Gastrocnemius medialis (tissue), 4 donors: ENCODE measurements around the gene METTL8. TPM values are rescaled to one million over a fixed set of nuclear protein-coding genes. Genes with fewer than 3 reads are reported as not detected.

Source experiments
- ATAC-seq, 2 donors: fragments of 150-250 bp; one replicate each; pipeline ENCODE4 v1.9.1; 2016
- DNase-seq, 2 donors: peaks; one replicate each; pipeline ENCODE4 v3.0.0-alpha.2; 2019
- H3K27ac ChIP-seq, 4 donors: fragments of 200-600 bp; sonication (generic); 1 replicate in 1 of 4; 2 replicates in 3 of 4; pipeline ENCODE4 v1.5.1; 2016 to 2018; ENCODE audit warnings: mild to moderate bottlenecking in 2 of 4, moderate library complexity in 1 of 4
- H3K27me3 ChIP-seq, 3 donors: fragments of 200-600 bp; sonication (generic) in 2 of 3; 1 replicate in 1 of 3; 2 replicates in 2 of 3; pipeline versions ENCODE4 v1.5.1 to v1.6.0; 2016 to 2019; ENCODE audit warnings: mild to moderate bottlenecking in 1 of 3, moderate library complexity in 1 of 3
- H3K36me3 ChIP-seq, 2 donors: fragments of 200-600 bp; sonication (generic) in 1 of 2; one replicate each; pipeline ENCODE4 v1.5.1; 2017 to 2018
- H3K4me1 ChIP-seq, 2 donors: fragments of 200-600 bp; sonication (generic) in 1 of 2; one replicate each; pipeline ENCODE4 v1.5.1; 2016 to 2017; ENCODE audit warnings: mild to moderate bottlenecking in 2 of 2
- H3K4me3 ChIP-seq, 4 donors: fragments of 200-600 bp; sonication (generic) in 3 of 4; 1 replicate in 1 of 4; 2 replicates in 3 of 4; pipeline ENCODE4 v1.5.1; 2016 to 2019; ENCODE audit warnings: mild to moderate bottlenecking in 2 of 4
- H3K9me3 ChIP-seq, 3 donors: fragments of 200-600 bp; sonication (generic) in 2 of 3; 1 replicate in 1 of 3; 2 replicates in 2 of 3; pipeline ENCODE4 v1.5.1; 2016 to 2019
- CTCF ChIP-seq, 5 experiments: fragments of 450-650 bp in 3 of 5; fragments of 200-600 bp in 2 of 5; sonication (generic) in 2 of 5; IDR thresholded peaks in 4 of 5; conservative IDR thresholded peaks in 1 of 5; 1 replicate in 4 of 5; 2 replicates in 1 of 5; pipeline ENCODE4 v1.5.1; 2016 to 2019; ENCODE audit warnings: antibody characterized with exemption in 5 of 5, mild to moderate bottlenecking in 3 of 5, moderate library complexity in 3 of 5
- POLR2A ChIP-seq, 2 donors: fragments of 450-650 bp; IDR thresholded peaks; one replicate each; pipeline ENCODE4 v1.6.1; 2017; ENCODE audit warnings: antibody characterized with exemption in 2 of 2, mild to moderate bottlenecking in 2 of 2, moderate library complexity in 2 of 2
- in situ Hi-C, 4 donors: fragments of 200-750 bp; cut with MboI; loops; one replicate each; pipeline versions ENCODE4 v1.15.0 to v1.8.0; 2017; ENCODE audit warnings: low sequenced_read_pairs in 4 of 4
- intact Hi-C: fragments of 100-400 bp; cut with DNase I; formaldehyde crosslinking; loops from one replicate; pipeline ENCODE4 v1.15.1; 2023; ENCODE audit warnings: low total_unique reads
- total RNA-seq, 4 donors: library from RNA; depleted of rRNA; stranded (reverse); fragments of >200 nt; gene quantifications; one replicate each; pipeline versions ENCODE4 v1.1.0 to v1.2.3, GENCODE V29; 2016

The METTL8 gene
- total RNA-seq, 4 donors from 2014 or later = 10.3 to 22.0 (median 11.0) TPM

GRCh38 chr2:171320731-171321130 is 113.1 kb downstream of the METTL8 start:
- Histone ChIP-seq H3K27me3 (no peaks in the 10 kb centered on the region), H3K4me1 (no peaks in the 10 kb centered on the region), H3K27ac (no peak overlapping the region), H3K9me3 (no peaks in the 10 kb centered on the region), H3K36me3 (peaks cover 0 to 7% of the 10 kb centered on the region in 2 donors), H3K4me3 (no peak overlapping the region)
- intact Hi-C loops = no loop called here
- in situ Hi-C loops = no loop called here
- DNase-seq = no peak
- ATAC-seq = no peak
- TF ChIP-seq CTCF (IDR thresholded peaks at IDR 0.05 in 4 of 5, conservative IDR thresholded peaks at IDR 0.05 in 1 of 5) (no peak), POLR2A (IDR thresholded peaks at IDR 0.05) (no peak)

DNA sequence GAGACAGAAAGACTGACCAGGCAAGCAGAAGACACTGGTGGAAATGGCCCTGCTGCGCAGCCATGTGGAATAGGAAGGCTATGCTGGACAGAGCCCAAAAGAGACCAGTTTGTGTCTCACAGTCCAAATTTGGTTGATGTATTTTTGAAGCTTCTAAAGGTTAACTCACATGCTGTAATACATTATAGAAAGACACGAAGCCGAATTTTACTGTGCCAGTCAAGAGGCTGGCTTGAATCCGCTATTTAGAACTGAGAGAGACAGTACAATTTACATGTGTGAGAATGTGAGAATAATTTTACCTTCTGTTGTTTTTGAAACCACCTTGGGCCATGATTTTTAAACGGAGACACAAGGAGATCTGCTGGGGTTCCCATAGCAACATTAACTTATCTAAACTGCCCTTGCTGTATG is 113.6 kb downstream of the METTL8 start:
- DNase-seq = no peak
- Histone ChIP-seq H3K27ac (no peak overlapping the region), H3K4me1 (no peaks in the 10 kb centered on the region), H3K36me3 (peaks cover 0 to 7% of the 10 kb centered on the region in 2 donors), H3K9me3 (no peaks in the 10 kb centered on the region), H3K4me3 (no peak overlapping the region), H3K27me3 (no peaks in the 10 kb centered on the region)
- ATAC-seq = no peak
- in situ Hi-C loops (no loop called here), intact Hi-C loops (no loop called here)
- TF ChIP-seq POLR2A (IDR thresholded peaks at IDR 0.05) (no peak), CTCF (IDR thresholded peaks at IDR 0.05 in 4 of 5, conservative IDR thresholded peaks at IDR 0.05 in 1 of 5) (no peak)

- H3K27me3 ChIP-seq = no peaks in the 10 kb centered on the region
- H3K4me1 ChIP-seq = no peaks in the 10 kb centered on the region
- DNase-seq = no peak
- no peak overlapping the region for H3K27ac ChIP-seq
- H3K36me3 ChIP-seq = peaks cover 0 to 5% of the 10 kb centered on the region in 2 donors
- in situ Hi-C loops (no loop called here), intact Hi-C loops (no loop called here)
- ATAC-seq = no peak
- H3K4me3 ChIP-seq = no peak overlapping the region
- TF ChIP-seq CTCF (IDR thresholded peaks at IDR 0.05 in 4 of 5, conservative IDR thresholded peaks at IDR 0.05 in 1 of 5) (no peak), POLR2A (IDR thresholded peaks at IDR 0.05) (no peak)
- no peaks in the 10 kb centered on the region for H3K9me3 ChIP-seq
Measured at GRCh38 chr2:171319164-171319810, 114.5 kb downstream of the METTL8 start.

- Histone ChIP-seq H3K27ac (no peak overlapping the region), H3K9me3 (no peaks in the 10 kb centered on the region), H3K4me3 (no peak overlapping the region), H3K27me3 (no peaks in the 10 kb centered on the region), H3K36me3 (no peaks in the 10 kb centered on the region), H3K4me1 (no peaks in the 10 kb centered on the region)
- no peak for ATAC-seq
- intact Hi-C loops = no loop called here
- in situ Hi-C loops = no loop called here
- DNase-seq = no peak
- TF ChIP-seq POLR2A (IDR thresholded peaks at IDR 0.05) = no peak
- no peak for TF ChIP-seq CTCF (IDR thresholded peaks at IDR 0.05 in 4 of 5, conservative IDR thresholded peaks at IDR 0.05 in 1 of 5)
Measured at GRCh38 chr2:171318463-171318934, 115.3 kb downstream of the METTL8 start.
